ENCODE measurements around the gene PAXIP1.

Gene PAXIP1

DNA sequence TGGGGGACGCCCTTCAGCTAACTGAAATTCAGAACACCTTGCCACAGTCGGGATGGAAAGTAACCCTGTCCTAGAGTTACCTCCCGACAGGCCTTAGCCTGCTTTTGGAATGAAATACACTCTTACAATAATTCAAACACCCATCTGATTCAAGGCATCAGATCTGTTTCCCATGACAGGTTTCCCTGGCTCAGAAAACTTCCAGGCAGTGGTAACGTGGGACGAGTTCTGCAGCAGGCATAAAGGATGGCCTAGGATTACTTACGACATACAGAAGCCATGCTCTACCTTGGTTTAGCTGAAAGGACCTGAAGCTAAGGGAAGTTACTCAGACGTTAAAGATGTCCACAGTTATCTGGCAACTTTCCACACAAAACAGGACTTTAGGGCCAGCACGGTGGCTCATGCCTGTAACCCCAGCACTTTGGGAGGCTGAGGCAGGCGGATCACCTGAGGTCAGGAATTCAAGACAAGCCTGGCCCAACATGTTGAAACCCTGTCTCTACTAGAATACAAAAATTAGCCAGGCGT is 5.0 kb downstream of the PAXIP1 start:
- no peak for DNase-seq (ENCODE audit: low read depth in 1 of 2, low spot score in 1 of 2)

- no peak for DNase-seq (ENCODE audit: low read depth in 1 of 2, low spot score in 1 of 2)
These were observed 6.2 kb downstream of the PAXIP1 start for GRCh38 chr7:154996756-154997155.

DNA sequence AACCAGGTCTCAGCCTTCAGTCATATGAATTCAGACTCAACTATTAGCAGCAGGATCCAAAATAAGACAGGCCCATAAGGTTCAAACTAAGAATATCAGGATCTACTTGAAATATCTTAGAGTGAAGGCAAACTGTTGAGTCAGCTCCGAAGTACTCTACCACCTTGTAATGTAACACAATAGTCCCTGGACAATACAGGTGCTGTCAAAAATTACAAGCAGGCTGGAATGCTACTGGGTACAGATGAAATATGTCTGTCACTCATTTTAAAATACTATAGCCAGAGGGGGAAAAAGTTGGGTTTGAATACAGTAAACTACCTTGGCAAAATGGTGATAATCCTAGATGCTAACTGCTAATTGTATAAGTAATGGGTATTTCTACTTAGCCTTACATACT is 6.8 kb downstream of the PAXIP1 start:
- DNase-seq (ENCODE audit: low read depth in 1 of 2, low spot score in 1 of 2), result no peak

DNA sequence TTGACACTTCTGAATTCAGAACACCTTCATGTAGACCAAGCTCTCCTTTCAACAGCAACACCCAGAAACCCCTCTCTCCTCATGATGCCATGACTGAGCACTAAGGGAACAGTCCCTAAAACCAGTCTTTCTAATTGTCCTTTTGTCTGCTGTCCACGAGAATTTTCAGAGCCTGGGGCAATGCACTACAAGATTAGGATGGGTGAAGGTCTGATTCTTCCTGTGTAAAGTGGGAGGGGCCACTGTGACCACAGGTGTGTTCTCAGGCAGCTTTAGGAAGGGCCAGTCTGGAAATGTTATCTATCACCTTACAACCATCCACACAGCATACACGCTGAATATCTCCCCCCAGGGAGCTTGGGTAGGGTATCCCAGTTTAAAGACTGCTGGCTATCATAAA is 7.9 kb downstream of the PAXIP1 start:
- DNase-seq (ENCODE audit: low read depth in 1 of 2, low spot score in 1 of 2), result no peak

DNA sequence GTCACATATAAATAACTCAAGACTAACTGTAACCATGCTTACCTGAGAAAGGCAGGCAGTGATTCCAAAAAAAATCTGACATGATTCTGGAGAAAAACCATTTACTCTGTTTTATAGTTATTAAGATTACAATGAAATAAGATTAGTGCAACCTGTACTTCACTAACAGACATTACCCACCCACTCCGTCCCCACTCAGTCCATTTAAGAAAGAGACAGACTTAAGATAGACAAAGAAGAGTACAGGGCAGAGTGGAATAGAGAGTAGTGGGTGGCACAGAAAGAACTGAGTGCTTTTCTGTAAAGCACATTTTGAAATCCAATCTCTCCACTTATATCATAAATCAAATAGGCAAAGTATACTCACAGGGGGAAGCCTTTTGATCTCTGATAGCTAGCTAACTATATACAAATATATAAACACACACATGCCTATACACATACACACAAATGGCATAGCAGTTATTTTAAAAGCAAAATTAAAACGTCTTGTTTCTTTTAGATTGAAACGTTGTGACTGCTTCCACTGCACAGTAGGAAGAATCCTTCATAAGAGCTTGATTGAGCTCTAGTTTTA is 11.9 kb downstream of the PAXIP1 start:
- DNase-seq (ENCODE audit: low read depth in 1 of 2, low spot score in 1 of 2), result no peak

DNA sequence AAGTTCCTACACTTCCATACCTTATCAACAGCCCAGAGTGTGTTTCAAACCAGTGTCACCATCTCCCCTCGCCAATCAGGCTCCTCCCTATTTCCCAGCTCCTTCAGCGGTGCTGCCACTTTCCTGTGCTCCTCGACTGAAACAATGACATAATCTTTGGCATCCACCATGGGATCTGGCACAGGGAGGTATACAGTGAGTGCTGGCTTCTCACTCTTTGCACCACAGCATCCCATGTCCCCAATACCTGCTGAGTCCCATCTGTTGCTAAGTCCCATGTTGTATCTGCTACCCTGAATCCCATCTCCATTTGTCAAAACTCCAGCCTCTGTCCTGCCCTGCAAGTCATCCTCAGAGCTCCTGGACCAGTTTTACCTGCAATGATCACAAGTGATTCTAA is 15.4 kb downstream of the PAXIP1 start:
- DNase-seq (ENCODE audit: low read depth in 1 of 2, low spot score in 1 of 2), result no peak

- no peak for DNase-seq (ENCODE audit: low read depth in 1 of 2, low spot score in 1 of 2)
These were observed 16.6 kb downstream of the PAXIP1 start for GRCh38 chr7:154986200-154986945.

GRCh38 chr7:154985230-154985629 is 17.7 kb downstream of the PAXIP1 start:
- DNase-seq (ENCODE audit: low read depth in 1 of 2, low spot score in 1 of 2), result no peak

DNA sequence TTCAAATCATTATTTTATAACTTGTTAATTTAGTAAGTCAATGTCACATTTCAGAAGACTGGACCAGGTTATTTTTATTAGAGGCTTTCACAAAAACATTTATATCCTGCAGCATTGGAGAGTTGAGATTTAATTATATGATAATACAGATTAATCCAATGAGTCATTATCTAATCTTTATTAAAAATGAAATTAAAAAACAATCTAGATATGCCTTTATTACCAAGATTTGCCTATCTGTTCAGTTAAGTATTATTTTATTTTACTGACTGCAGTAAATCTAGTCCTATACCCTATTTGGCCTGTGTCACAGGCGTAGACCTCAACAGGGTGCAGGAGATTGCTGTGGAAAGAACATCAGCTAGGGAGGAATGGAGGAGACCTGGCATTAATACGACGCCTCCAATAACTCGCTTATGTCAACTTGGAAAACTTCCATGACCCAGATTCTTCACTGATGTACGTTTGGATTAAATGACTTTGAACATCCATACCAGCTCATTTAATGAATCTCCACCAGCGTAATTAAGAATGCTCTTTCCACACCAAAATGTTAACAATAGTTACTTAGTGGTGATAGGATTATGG is 18.2 kb downstream of the PAXIP1 start:
- no peak for DNase-seq (ENCODE audit: low read depth in 1 of 2, low spot score in 1 of 2)

DNA sequence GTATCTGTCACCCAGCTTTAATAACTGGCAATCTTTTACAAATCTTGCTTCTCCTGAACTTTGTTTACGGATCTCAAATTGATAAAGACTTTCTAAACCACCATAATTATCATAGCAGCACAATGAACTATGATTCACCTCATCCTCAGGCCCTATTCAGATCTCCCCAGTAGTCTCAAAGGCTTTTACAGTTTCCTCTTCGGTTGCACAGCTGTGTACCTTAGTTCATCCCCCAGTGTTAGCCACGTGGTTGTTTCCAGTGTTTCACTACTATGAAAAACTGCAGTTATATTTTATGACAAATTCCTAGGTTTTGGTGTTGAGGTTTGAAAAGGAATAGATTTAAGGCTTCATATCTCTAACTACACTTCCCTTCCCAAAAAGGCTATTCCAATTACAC is 24.9 kb downstream of the PAXIP1 start:
- no peak for DNase-seq (ENCODE audit: low read depth in 1 of 2, low spot score in 1 of 2)

DNA sequence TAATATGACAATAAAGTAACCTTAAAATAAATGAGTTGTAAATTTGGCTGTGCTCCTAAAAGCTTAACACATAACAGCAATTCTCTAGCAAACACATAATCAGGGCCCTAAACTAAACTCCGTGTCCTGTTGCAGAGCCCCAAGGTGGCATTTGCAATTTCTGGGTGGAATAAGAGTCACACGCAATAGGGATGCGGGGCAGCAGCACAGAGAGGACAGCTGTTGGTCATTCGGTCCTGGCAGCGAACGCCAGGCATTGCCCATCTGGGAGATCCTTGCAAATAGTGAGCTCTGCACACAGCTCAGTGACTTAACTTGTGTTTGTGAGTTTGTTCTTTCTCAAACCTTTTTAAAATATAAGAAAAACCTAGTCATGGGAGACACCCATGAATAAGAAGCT is 25.7 kb downstream of the PAXIP1 start:
- no peak for DNase-seq (ENCODE audit: low read depth in 1 of 2, low spot score in 1 of 2)

- no peak for DNase-seq (ENCODE audit: low read depth in 1 of 2, low spot score in 1 of 2)
These were observed 26.1 kb downstream of the PAXIP1 start for GRCh38 chr7:154976844-154977243.

GRCh38 chr7:154975984-154976383 is 26.9 kb downstream of the PAXIP1 start:
- no peak for DNase-seq (ENCODE audit: low read depth in 1 of 2, low spot score in 1 of 2)

DNA sequence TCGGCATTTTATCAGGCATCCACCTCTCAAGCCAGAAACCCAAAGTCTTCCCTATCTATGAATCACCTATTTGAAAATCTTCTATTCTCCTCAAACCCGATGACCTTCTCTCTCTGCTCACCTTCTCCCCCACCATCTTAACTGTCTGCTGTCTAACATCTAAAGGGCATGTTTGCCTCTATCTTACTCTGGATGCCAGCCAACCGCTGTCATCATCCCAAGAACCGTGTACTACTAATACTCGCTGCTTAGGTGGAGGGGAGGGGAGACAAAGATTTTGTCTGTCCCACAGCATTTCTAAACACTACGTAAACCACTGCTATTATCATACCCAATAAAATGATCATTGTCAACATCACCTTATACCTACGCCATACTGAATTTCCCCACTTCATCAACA is 29.5 kb downstream of the PAXIP1 start:
- DNase-seq (ENCODE audit: low read depth in 1 of 2, low spot score in 1 of 2), result no peak

DNA sequence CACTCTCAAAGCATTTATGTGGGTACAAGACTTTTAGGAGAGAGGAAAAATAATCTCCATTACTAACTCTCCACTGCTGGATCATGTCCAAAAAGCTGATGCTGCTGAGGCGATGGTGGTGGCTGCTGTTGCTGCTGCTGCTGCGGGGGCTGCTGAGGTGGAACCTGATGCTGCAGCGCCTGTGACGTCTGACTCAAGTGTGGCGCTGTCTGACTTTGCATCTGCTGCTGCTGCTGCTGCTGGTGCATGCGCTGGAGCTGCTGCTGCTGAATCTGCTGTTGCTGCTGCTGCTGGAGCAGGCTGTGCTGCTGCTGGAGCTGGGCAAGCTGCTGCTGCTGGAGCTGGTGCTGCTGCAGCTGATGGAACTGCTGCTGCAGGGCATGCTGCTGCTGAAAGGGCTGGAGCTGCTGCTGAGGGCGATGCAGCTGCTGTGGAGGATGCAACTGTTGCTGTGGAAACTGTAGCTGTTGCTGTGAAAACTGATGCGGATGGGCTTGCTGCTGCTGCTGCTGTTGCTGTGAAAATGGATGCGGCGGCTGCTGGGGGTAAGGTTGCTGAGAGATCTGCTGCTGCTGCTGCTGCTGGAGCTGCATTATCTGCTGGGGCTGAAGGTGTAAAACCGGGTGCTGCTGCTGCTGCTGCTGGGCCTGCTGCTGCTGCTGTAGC is 34.5 kb downstream of the PAXIP1 start:
- no peak for DNase-seq (ENCODE audit: low read depth in 1 of 2, low spot score in 1 of 2)

DNA sequence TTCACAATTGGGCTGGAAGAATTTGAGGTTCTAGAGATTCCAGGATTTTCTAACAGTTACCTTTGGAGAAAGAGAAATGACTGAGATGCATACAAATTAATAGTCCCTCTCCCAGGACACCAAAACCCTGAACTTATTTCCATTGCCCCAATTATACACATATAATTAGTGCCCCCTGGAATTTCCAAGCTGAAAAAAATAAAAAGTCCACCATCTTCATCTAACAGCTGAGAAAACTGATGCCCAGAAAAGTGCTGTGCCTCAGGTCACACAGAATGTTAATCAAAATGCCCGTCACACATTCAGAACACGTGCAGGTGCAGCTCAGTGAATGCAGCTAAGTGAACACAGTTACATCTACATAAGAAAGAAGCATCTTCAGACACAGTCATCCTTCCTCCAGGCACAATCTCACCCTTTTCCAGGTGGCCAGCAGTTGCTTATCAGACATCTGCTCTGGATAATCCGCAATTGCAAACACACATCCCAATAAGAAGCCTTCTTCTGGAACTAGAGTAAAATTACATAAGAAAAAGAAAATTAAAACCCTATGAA is 35.4 kb downstream of the PAXIP1 start:
- DNase-seq (ENCODE audit: low read depth in 1 of 2, low spot score in 1 of 2), result no peak

- DNase-seq (ENCODE audit: low read depth in 1 of 2, low spot score in 1 of 2), result no peak
These were observed 37.9 kb downstream of the PAXIP1 start for GRCh38 chr7:154965014-154965413.

DNA sequence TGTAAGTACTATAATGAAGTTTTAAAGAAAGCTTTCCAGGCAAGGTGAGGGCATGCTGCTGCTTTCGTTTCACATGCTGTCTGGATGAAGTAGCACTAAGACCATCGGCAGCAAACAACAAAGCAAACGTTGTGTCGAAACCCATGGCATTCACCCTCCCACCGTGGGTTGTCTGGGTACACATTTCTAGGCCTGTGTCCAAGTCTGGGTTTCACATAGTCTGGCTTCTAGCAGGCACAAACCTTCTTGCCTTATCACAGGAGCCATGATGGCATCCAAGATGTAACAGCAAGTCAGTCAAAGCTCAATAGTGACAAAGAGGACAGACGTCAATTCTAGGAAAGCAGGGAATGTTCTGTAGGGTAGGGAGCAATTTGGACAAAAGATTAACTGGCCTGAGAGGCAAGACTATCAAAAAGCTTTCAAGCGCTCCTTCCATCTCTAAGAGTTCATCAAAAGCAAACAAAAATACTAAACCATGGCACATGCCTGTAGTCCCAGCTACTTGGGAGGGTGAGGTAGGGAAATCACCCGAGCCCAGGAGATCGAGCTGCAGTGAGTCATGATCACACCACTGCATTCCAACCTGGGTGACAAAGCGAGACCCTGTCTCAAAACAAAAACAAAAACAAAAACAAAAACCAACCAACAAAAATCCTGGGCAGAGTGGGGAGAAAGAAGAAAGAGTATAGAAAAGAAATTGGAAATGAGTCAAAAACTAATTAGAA is 42.7 kb downstream of the PAXIP1 start:
- no peak for DNase-seq (ENCODE audit: low read depth in 1 of 2, low spot score in 1 of 2)

DNA sequence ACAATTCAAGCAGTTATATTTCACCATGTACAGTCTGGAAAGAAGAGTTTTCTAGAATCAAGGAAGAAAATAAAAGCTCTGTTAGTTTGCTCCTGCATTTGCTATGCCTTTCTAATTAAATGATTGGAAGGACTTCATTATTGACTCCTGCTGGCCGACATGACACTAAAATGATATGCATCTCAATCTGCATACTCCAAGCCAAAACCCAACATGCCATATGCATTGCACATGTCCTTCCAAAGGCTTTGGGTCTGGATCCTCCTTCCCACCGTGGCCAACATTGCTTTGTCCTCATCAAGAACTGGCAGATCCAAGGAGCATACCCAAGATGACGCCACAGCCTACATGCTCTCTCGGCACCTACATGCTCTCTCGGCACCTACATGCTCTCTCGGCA is 46.5 kb downstream of the PAXIP1 start:
- DNase-seq (ENCODE audit: low read depth in 1 of 2, low spot score in 1 of 2), result no peak

- DNase-seq (ENCODE audit: low read depth in 1 of 2, low spot score in 1 of 2), result peak; percentile 52 to 57
These were observed 49.8 kb downstream of the PAXIP1 start for GRCh38 chr7:154953006-154953684.

Data from activated T-helper 1 cell treated with anti-CD3 and anti-CD28 coated beads, Interleukin-2, amount 50 U/mL, for 16 hours (primary cell).